Measurements from ENCODE around the gene PNPO. TPM values are rescaled to one million over a fixed set of nuclear protein-coding genes. Genes with fewer than 3 reads are reported as not detected.

The PNPO gene
- total and polyA plus RNA-seq, 2 of the 13 experiments (the other 11 are each of a cell fraction or from before 2014, with no cell fraction given), result 47.9 to 63.3 TPM

DNA sequence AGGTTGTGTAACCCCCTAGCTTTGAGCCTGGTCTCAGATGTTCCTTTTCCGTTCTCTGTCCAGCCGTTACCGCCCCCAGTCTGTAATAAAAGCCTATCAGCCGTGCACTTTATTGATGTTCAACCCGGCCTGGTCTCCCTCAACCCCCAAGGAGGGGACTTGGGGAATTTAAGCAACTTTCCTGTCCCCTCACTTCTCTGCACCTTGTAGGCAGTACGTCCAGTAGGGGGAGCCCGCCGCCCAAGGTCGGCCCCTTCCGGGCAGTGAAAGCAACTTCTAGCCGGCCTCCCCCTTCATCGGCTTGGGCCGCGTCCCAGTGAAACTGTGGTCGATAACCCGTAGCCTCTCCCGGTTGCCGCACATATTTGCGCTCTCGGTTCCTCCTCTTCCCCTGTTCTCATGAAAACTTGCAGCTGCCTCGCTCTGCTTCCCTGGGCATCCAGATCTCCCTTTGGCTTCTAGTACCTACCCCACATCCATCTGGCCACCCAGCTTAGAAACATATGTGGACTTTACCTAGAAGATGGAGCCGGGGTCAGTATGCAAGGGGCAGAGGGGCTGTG lies 7.9 kb downstream of the PNPO start (continued):
- TF ChIP-seq, protein P1, sequence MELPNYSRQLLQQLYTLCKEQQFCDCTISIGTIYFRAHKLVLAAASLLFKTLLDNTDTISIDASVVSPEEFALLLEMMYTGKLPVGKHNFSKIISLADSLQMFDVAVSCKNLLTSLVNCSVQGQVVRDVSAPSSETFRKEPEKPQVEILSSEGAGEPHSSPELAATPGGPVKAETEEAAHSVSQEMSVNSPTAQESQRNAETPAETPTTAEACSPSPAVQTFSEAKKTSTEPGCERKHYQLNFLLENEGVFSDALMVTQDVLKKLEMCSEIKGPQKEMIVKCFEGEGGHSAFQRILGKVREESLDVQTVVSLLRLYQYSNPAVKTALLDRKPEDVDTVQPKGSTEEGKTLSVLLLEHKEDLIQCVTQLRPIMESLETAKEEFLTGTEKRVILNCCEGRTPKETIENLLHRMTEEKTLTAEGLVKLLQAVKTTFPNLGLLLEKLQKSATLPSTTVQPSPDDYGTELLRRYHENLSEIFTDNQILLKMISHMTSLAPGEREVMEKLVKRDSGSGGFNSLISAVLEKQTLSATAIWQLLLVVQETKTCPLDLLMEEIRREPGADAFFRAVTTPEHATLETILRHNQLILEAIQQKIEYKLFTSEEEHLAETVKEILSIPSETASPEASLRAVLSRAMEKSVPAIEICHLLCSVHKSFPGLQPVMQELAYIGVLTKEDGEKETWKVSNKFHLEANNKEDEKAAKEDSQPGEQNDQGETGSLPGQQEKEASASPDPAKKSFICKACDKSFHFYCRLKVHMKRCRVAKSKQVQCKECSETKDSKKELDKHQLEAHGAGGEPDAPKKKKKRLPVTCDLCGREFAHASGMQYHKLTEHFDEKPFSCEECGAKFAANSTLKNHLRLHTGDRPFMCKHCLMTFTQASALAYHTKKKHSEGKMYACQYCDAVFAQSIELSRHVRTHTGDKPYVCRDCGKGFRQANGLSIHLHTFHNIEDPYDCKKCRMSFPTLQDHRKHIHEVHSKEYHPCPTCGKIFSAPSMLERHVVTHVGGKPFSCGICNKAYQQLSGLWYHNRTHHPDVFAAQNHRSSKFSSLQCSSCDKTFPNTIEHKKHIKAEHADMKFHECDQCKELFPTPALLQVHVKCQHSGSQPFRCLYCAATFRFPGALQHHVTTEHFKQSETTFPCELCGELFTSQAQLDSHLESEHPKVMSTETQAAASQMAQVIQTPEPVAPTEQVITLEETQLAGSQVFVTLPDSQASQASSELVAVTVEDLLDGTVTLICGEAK (IDR thresholded peaks at IDR 0.05), result no peak
- TF ChIP-seq, protein P1 (CRISPR knock-in tag; IDR thresholded peaks at IDR 0.05), result no peak
- TF ChIP-seq, protein P2, sequence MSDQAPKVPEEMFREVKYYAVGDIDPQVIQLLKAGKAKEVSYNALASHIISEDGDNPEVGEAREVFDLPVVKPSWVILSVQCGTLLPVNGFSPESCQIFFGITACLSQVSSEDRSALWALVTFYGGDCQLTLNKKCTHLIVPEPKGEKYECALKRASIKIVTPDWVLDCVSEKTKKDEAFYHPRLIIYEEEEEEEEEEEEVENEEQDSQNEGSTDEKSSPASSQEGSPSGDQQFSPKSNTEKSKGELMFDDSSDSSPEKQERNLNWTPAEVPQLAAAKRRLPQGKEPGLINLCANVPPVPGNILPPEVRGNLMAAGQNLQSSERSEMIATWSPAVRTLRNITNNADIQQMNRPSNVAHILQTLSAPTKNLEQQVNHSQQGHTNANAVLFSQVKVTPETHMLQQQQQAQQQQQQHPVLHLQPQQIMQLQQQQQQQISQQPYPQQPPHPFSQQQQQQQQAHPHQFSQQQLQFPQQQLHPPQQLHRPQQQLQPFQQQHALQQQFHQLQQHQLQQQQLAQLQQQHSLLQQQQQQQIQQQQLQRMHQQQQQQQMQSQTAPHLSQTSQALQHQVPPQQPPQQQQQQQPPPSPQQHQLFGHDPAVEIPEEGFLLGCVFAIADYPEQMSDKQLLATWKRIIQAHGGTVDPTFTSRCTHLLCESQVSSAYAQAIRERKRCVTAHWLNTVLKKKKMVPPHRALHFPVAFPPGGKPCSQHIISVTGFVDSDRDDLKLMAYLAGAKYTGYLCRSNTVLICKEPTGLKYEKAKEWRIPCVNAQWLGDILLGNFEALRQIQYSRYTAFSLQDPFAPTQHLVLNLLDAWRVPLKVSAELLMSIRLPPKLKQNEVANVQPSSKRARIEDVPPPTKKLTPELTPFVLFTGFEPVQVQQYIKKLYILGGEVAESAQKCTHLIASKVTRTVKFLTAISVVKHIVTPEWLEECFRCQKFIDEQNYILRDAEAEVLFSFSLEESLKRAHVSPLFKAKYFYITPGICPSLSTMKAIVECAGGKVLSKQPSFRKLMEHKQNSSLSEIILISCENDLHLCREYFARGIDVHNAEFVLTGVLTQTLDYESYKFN (CRISPR knock-in tag; conservative IDR thresholded peaks at IDR 0.05), result no peak
- no peak for TF ChIP-seq ZNF777 (CRISPR knock-in tag; IDR thresholded peaks at IDR 0.05)
- no peak for TF ChIP-seq ZNF367 (CRISPR knock-in tag; IDR thresholded peaks at IDR 0.05; ENCODE audit: borderline replicate concordance)
- TF ChIP-seq ZMAT3 (CRISPR knock-in tag; conservative IDR thresholded peaks at IDR 0.05), result peak; percentile 74; the same call in 1 of the 2 replicates
- TF ChIP-seq ZNF260 (CRISPR knock-in tag; IDR thresholded peaks at IDR 0.05; ENCODE audit: borderline replicate concordance, low read depth), result no peak
- TF ChIP-seq, protein P3, sequence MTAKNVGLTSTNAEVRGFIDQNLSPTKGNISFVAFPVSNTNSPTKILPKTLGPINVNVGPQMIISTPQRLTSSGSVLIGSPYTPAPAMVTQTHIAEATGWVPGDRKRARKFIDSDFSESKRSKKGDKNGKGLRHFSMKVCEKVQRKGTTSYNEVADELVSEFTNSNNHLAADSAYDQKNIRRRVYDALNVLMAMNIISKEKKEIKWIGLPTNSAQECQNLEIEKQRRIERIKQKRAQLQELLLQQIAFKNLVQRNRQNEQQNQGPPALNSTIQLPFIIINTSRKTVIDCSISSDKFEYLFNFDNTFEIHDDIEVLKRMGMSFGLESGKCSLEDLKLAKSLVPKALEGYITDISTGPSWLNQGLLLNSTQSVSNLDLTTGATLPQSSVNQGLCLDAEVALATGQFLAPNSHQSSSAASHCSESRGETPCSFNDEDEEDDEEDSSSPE (CRISPR knock-in tag; IDR thresholded peaks at IDR 0.05), result no peak
- peak; percentile 86; the same call in 1 of the 2 replicates for TF ChIP-seq KDM3A (CRISPR knock-in tag; IDR thresholded peaks at IDR 0.05; ENCODE audit: low read depth)
- no peak for TF ChIP-seq ZNF619 (CRISPR knock-in tag; IDR thresholded peaks at IDR 0.05)
